Panc1 (cell line): ENCODE measurements around the gene AZI2. TPM values are rescaled to one million over a fixed set of nuclear protein-coding genes. Genes with fewer than 3 reads are reported as not detected.

Experiments
- ATAC-seq: fragments of 200-7000 bp; cut with Tn5 transposase; 2 replicates; pipeline ENCODE4 v1.9.1; 2020; ENCODE audit warnings: mild to moderate bottlenecking, moderate library complexity
- BruUV-seq: library from RNA; stranded (reverse); fragments of 400-500 nt; replicated peaks from 2 replicates; lab custom pipeline; 2021; lab: Mats Ljungman, UMichigan
- CTCF ChIA-PET: fragments of 300-600 bp; sonication (Branson Sonifier 250); formaldehyde crosslinking; loops from one replicate; lab custom pipeline; 2022; ENCODE audit warnings: antibody characterized with exemption; lab: Charles Lee
- POLR2A ChIA-PET: fragments of 300-600 bp; sonication (Branson Sonifier 250); formaldehyde crosslinking; loops from one replicate; lab custom pipeline; 2022; ENCODE audit warnings: antibody characterized with exemption; lab: Charles Lee
- DNase-seq: peaks from one replicate; pipeline ENCODE4 v3.0.0-alpha.2; 2010; ENCODE audit warnings: low read depth, low spot score
- H3K27ac ChIP-seq: 2 replicates; pipeline ENCODE4 v1.5.1; 2011; ENCODE audit warnings: mild to moderate bottlenecking, low read length, inconsistent platforms
- H3K27me3 ChIP-seq: fragments of 200-500 bp; sonication (Bioruptor generic); 2 replicates; pipeline ENCODE4 v1.6.0; 2014; ENCODE audit warnings: low read length, inconsistent platforms; ENCODE audit not compliant: control insufficient read depth, insufficient read depth
- H3K36me3 ChIP-seq: fragments of 200-500 bp; sonication (Bioruptor generic); 2 replicates; pipeline ENCODE4 v1.5.1; 2014; ENCODE audit warnings: inconsistent platforms, mild to moderate bottlenecking, low read length, moderate library complexity; ENCODE audit not compliant: control insufficient read depth, insufficient read depth
- H3K4me1 ChIP-seq: 2 replicates; pipeline ENCODE4 v1.5.1; 2011; ENCODE audit warnings: inconsistent platforms, mild to moderate bottlenecking, low read length, moderate library complexity; ENCODE audit not compliant: control insufficient read depth, insufficient read depth
- H3K4me3 ChIP-seq, 2 experiments: 2 replicates each; pipeline ENCODE4 v1.5.1; 2011 to 2012; ENCODE audit warnings: low read depth in 2 of 2, low read length in 2 of 2, mild to moderate bottlenecking in 2 of 2, inconsistent platforms in 1 of 2, moderate library complexity in 1 of 2
- H3K9me3 ChIP-seq: fragments of 200-500 bp; sonication (Bioruptor generic); 2 replicates; pipeline ENCODE4 v1.5.1; 2014; ENCODE audit warnings: low read depth, mild to moderate bottlenecking, inconsistent platforms, low read length, moderate library complexity; ENCODE audit not compliant: control insufficient read depth, insufficient read depth
- POLR2AphosphoS5 ChIP-seq: IDR thresholded peaks from 2 replicates; pipeline ENCODE4 v1.6.1; 2012; ENCODE audit warnings: mild to moderate bottlenecking, low read depth, low read length, moderate library complexity
- SIN3A ChIP-seq: IDR thresholded peaks from 2 replicates; pipeline ENCODE4 v1.6.1; 2012; ENCODE audit warnings: low read depth, mild to moderate bottlenecking, low read length, moderate library complexity, borderline replicate concordance; ENCODE audit not compliant: insufficient read depth
- TCF7L2 ChIP-seq: IDR thresholded peaks from 2 replicates; pipeline ENCODE4 v1.6.1; 2011; ENCODE audit warnings: mild to moderate bottlenecking, low read depth, low read length, inconsistent platforms
- in situ Hi-C: cut with HindIII; loops from 2 replicates; pipeline ENCODE4 v1.10.0; 2016; ENCODE audit warnings: low sequenced_read_pairs, low pct_unique_long_range_greater_than_20kb
- intact Hi-C: fragments of 100-400 bp; cut with micrococcal nuclease; formaldehyde crosslinking; loops from one replicate; pipeline ENCODE4 v1.10.0; 2022; ENCODE audit not compliant: unreplicated experiment
- total RNA-seq: library from RNA; stranded (reverse); gene quantifications from one replicate; pipeline ENCODE4 v1.2.1, GENCODE V29; 2021; ENCODE audit not compliant: unreplicated experiment
- TF ChIP-seq, protein P1 (sequence below): fragments of 450-650 bp; IDR thresholded peaks from 2 replicates; pipeline ENCODE4 v1.5.1; 2017; ENCODE audit warnings: mild to moderate bottlenecking
- TF ChIP-seq, protein P2 (sequence below), 2 experiments: IDR thresholded peaks; 2 replicates each; pipeline ENCODE4 v1.6.1; 2011 to 2012; ENCODE audit warnings: low read depth in 2 of 2, control low read depth in 1 of 2, low read length in 1 of 2, mild to moderate bottlenecking in 1 of 2, moderate library complexity in 1 of 2; ENCODE audit not compliant: insufficient read depth in 1 of 2

Gene AZI2
- total RNA-seq, 1 experiment from 2014 or later, result 42.4 TPM

DNA sequence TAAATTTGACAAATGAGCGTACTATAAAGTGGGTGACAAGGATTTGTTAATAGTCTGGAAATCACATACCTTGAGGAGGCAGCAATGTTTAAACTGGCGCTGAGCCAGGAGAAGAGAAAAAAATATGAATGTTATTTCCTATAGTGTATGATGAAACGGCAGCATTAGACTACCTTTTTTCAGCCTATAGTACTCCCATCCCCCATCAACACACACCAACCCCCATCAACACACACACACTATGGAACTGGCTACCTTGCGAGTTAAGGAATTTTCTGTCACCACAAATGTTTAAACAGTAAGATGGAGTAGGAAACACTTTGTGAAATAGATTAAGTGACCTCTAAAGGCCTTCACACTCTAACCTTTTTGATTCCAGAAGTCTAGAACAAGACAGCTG, 46.9 kb downstream of the AZI2 start:
- CTCF ChIA-PET, result no interaction called here
- no TSS peak for BruUV-seq
- Histone ChIP-seq H3K4me1 (no peaks in the 10 kb centered on the region), H3K27me3 (no peaks in the 10 kb centered on the region), H3K27ac (no peak overlapping the region), H3K36me3 (no peaks in the 10 kb centered on the region), H3K9me3 (no peaks in the 10 kb centered on the region), H3K4me3 (no peak overlapping the region)
- ATAC-seq, result no peak
- in situ Hi-C loops, result no loop called here
- intact Hi-C loops, result no loop called here
- TF ChIP-seq TCF7L2, result no peak
- TF ChIP-seq POLR2AphosphoS5, result no peak
- no peak for TF ChIP-seq SIN3A
- TF ChIP-seq, protein P1, sequence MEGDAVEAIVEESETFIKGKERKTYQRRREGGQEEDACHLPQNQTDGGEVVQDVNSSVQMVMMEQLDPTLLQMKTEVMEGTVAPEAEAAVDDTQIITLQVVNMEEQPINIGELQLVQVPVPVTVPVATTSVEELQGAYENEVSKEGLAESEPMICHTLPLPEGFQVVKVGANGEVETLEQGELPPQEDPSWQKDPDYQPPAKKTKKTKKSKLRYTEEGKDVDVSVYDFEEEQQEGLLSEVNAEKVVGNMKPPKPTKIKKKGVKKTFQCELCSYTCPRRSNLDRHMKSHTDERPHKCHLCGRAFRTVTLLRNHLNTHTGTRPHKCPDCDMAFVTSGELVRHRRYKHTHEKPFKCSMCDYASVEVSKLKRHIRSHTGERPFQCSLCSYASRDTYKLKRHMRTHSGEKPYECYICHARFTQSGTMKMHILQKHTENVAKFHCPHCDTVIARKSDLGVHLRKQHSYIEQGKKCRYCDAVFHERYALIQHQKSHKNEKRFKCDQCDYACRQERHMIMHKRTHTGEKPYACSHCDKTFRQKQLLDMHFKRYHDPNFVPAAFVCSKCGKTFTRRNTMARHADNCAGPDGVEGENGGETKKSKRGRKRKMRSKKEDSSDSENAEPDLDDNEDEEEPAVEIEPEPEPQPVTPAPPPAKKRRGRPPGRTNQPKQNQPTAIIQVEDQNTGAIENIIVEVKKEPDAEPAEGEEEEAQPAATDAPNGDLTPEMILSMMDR, result no peak
- TF ChIP-seq, protein P2, sequence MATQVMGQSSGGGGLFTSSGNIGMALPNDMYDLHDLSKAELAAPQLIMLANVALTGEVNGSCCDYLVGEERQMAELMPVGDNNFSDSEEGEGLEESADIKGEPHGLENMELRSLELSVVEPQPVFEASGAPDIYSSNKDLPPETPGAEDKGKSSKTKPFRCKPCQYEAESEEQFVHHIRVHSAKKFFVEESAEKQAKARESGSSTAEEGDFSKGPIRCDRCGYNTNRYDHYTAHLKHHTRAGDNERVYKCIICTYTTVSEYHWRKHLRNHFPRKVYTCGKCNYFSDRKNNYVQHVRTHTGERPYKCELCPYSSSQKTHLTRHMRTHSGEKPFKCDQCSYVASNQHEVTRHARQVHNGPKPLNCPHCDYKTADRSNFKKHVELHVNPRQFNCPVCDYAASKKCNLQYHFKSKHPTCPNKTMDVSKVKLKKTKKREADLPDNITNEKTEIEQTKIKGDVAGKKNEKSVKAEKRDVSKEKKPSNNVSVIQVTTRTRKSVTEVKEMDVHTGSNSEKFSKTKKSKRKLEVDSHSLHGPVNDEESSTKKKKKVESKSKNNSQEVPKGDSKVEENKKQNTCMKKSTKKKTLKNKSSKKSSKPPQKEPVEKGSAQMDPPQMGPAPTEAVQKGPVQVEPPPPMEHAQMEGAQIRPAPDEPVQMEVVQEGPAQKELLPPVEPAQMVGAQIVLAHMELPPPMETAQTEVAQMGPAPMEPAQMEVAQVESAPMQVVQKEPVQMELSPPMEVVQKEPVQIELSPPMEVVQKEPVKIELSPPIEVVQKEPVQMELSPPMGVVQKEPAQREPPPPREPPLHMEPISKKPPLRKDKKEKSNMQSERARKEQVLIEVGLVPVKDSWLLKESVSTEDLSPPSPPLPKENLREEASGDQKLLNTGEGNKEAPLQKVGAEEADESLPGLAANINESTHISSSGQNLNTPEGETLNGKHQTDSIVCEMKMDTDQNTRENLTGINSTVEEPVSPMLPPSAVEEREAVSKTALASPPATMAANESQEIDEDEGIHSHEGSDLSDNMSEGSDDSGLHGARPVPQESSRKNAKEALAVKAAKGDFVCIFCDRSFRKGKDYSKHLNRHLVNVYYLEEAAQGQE (IDR thresholded peaks at IDR 0.05; ENCODE audit: insufficient read depth in 1 of 2, low read depth in 2 of 2, low read length in 1 of 2), result no peak
- no peak for DNase-seq
- POLR2A ChIA-PET, result no interaction called here

DNA sequence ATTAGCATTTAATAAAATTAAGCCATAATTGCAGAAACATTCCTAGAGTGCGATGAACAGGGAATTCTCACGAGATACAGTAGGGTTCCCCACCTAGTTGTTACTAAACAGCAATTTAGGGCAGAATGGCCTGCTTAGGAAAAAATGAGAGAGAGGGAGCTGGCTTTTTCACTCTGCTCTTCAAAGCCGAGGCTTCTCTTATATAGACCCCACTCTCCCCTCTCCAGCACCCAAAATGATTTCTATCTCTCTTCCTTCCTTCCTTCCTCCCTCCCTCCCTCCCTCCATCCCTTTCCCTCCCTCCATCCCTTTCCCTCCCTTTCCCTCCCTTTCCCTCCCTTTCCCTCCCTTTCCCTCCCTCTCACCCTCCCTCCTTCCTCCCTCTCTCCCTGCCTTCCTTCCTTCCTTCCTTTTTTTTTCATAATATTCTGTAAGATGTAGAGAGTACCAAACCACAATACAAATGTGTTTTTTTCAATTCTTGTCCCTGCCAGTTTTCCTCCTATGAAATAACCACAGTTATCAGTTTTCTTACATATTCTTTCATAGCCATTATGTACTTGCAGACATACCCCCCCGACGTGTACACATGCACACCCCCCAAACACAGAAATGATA, 48.2 kb downstream of the AZI2 start:
- intact Hi-C loops (no loop called here), in situ Hi-C loops (no loop called here)
- Histone ChIP-seq H3K27me3 (no peaks in the 10 kb centered on the region), H3K27ac (no peak overlapping the region), H3K4me1 (no peaks in the 10 kb centered on the region; the same call in 1 of the 2 replicates), H3K36me3 (no peaks in the 10 kb centered on the region), H3K4me3 (no peak overlapping the region), H3K9me3 (no peaks in the 10 kb centered on the region)
- ATAC-seq (no peak), DNase-seq (no peak)
- CTCF ChIA-PET, result no interaction called here
- TF ChIP-seq TCF7L2 (no peak), POLR2AphosphoS5 (no peak), SIN3A (no peak)
- TF ChIP-seq, protein P2 (IDR thresholded peaks at IDR 0.05; ENCODE audit: insufficient read depth in 1 of 2, low read depth in 2 of 2, low read length in 1 of 2), result no peak
- TF ChIP-seq, protein P1, result no peak
- POLR2A ChIA-PET, result no interaction called here
- BruUV-seq, result no TSS peak
